Tracheal epithelial cell (primary cell): ENCODE data around the gene C6orf62. TPM values are rescaled to one million over a fixed set of nuclear protein-coding genes. Genes with fewer than 3 reads are reported as not detected.

Experiments
- total RNA-seq: library from RNA; depleted of rRNA; stranded (reverse); fragments of >200 nt; gene quantifications from 2 replicates; pipeline ENCODE4 v1.2.1, GENCODE V29; 2014

The C6orf62 gene
- 90.4 and 146 TPM in 2 replicates for total RNA-seq

GRCh38 chr6:24719125-24719971 is at the start of gene C6orf62:
Gene C6orf62, minus strand, starts transcription at chr6:24719154. Its CDS starts 486 bp downstream, at chr6:24718668.

GRCh38 chr6:24666641-24667377 is 52.1 kb downstream of the C6orf62 start, which contains the start of the genes ACOT13 and TDP2:
Gene ACOT13, plus strand, starts transcription at chr6:24667077. Its CDS starts 187 bp downstream, at chr6:24667264.
Gene TDP2, minus strand, starts transcription at chr6:24666899. Its CDS starts 37 bp downstream, at chr6:24666862.

Other genes starting within 250 kb of the C6orf62 start
- 0.21 TPM in 1 of 2 replicates, not detected in the other for gene GPLD1, start 229.6 kb downstream of the C6orf62 start, total RNA-seq
- 2.3 and 2.4 TPM in 2 replicates for gene ALDH5A1, start 224.2 kb downstream of the C6orf62 start, total RNA-seq
- gene KIAA0319, start 73.0 kb downstream of the C6orf62 start, total RNA-seq, result under 0.01 and 0.21 TPM in 2 replicates
- gene TDP2, start 52.3 kb downstream of the C6orf62 start, total RNA-seq, result 16.4 and 18.1 TPM in 2 replicates
- 7.7 and 11.3 TPM in 2 replicates for gene ACOT13, start 52.1 kb downstream of the C6orf62 start, total RNA-seq
- 8.7 and 12.1 TPM in 2 replicates for gene GMNN, start 55.8 kb upstream of the C6orf62 start, total RNA-seq
- gene ARMH2, start 79.8 kb upstream of the C6orf62 start, total RNA-seq, result not detected in 2 replicates
- gene RIPOR2, start 216.8 kb upstream of the C6orf62 start, total RNA-seq, result under 0.01 TPM in 2 replicates